SK-N-SH treated with all-trans-retinoic acid at 6 μM for 48 hours (cell line): ENCODE measurements around the gene MAP3K10.

Experiments used
- CREB5 ChIP-seq: fragments of 250-450 bp; sonication (Bioruptor Pico); IDR thresholded peaks from 2 replicates; pipeline ENCODE4 v1.5.1; 2020; ENCODE audit warnings: low read depth, mild to moderate bottlenecking, moderate library complexity
- PATZ1 ChIP-seq: fragments of 250-450 bp; sonication (Bioruptor Pico); IDR thresholded peaks from 2 replicates; pipeline ENCODE4 v1.8.0; 2020; ENCODE audit warnings: mild to moderate bottlenecking, moderate library complexity, borderline replicate concordance
- PPARA ChIP-seq: fragments of 250-450 bp; sonication (Bioruptor Pico); IDR thresholded peaks from 2 replicates; pipeline ENCODE4 v1.5.0; 2020; ENCODE audit warnings: mild to moderate bottlenecking, borderline replicate concordance
- TOX ChIP-seq: fragments of 250-450 bp; sonication (Bioruptor Pico); IDR thresholded peaks from 2 replicates; pipeline ENCODE4 v1.8.0; 2021; ENCODE audit warnings: mild to moderate bottlenecking, moderate library complexity, borderline replicate concordance
- TSHZ2 ChIP-seq: fragments of 250-450 bp; sonication (Bioruptor Pico); IDR thresholded peaks from 2 replicates; pipeline ENCODE4 v1.5.0; 2020; ENCODE audit warnings: mild to moderate bottlenecking, moderate library complexity
- ZFP3 ChIP-seq: fragments of 250-450 bp; sonication (Bioruptor Pico); IDR thresholded peaks from 2 replicates; pipeline ENCODE4 v1.5.0; 2020; ENCODE audit warnings: mild to moderate bottlenecking, moderate library complexity
- ZFP30 ChIP-seq: fragments of 450-650 bp; formaldehyde crosslinking; IDR thresholded peaks from 2 replicates; pipeline ENCODE4 v1.5.0; 2022; ENCODE audit warnings: mild to moderate bottlenecking, moderate library complexity
- ZNF70 ChIP-seq: fragments of 450-650 bp; formaldehyde crosslinking; IDR thresholded peaks from 2 replicates; pipeline ENCODE4 v1.5.0; 2020; ENCODE audit warnings: mild to moderate bottlenecking, moderate library complexity

GRCh38 chr19:40224342-40225150 lies 33.3 kb downstream of the MAP3K10 start:
- TF ChIP-seq CREB5 (CRISPR knock-in tag), result no peak
- no peak for TF ChIP-seq PATZ1 (CRISPR knock-in tag)
- no peak for TF ChIP-seq ZNF70 (CRISPR knock-in tag)
- TF ChIP-seq TSHZ2 (CRISPR knock-in tag), result no peak
- no peak for TF ChIP-seq PPARA (CRISPR knock-in tag)
- no peak for TF ChIP-seq ZFP30 (CRISPR knock-in tag)
- no peak for TF ChIP-seq TOX
- TF ChIP-seq ZFP3 (CRISPR knock-in tag), result no peak
